Measurements from ENCODE around the gene ALCAM. TPM values are rescaled to one million over a fixed set of nuclear protein-coding genes. Genes with fewer than 3 reads are reported as not detected.

Gene ALCAM
- total and polyA plus RNA-seq, 2 donors (not counting 3 experiments of a cell fraction or from before 2014, with no cell fraction given) = 46.3 to 118 TPM

DNA sequence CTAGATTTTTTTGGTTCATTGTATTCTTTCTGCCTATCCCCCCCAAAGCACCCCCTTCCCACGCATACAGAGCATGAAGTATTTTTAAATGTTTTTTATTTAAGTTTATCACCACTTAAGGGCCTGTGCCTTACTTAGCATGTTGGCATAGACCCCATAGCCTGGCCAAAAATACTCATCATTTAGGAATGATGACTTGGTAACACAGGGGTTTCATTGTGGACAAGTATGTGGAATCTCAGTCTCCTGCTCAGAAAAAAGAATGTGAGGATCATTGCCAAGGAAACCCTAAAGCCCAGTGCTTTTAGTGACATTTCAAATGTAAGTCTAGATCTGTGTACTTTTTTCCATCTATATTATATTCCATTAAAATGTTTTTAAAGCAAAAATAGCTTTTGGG is 146.3 kb downstream of the ALCAM start:
- Histone ChIP-seq H3K4me1 (ENCODE audit: control insufficient read depth, extremely low read depth, insufficient read depth, low read length) (no peaks in the 10 kb centered on the region), H3K4me3 (replicated peaks in 1 of 3; ENCODE audit: insufficient read depth in 1 of 3, low read depth in 1 of 3, low read length in 3 of 3) (no peak overlapping the region), H3K27me3 (ENCODE audit: control insufficient read depth in 2 of 2, insufficient read depth in 2 of 2, low read length in 2 of 2) (no peaks in the 10 kb centered on the region), H3K36me3 (ENCODE audit: control insufficient read depth in 2 of 2, extremely low read depth in 1 of 2, insufficient read depth in 2 of 2, low read length in 2 of 2) (no peaks in the 10 kb centered on the region), H3K79me2 (ENCODE audit: control insufficient read depth, insufficient read depth, low read length) (peaks cover 5% of the 10 kb centered on the region), H4K20me1 (replicated peaks; ENCODE audit: control insufficient read depth, extremely low read depth, insufficient read depth, low read length) (no peaks in the 10 kb centered on the region), H2AFZ (ENCODE audit: low read depth, low read length) (no peak overlapping the region), H3K9me1 (replicated peaks; ENCODE audit: control insufficient read depth, extremely low read depth, insufficient read depth, low read length) (no peaks in the 10 kb centered on the region), H3K9ac (replicated peaks; ENCODE audit: extremely low read depth, insufficient read depth, low read length) (no peak overlapping the region), H3K9me3 (replicated peaks; ENCODE audit: control insufficient read depth, insufficient read depth, low read length) (no peaks in the 10 kb centered on the region), H3K27ac (ENCODE audit: insufficient read depth, low read depth, low read length) (no peak overlapping the region), H3K4me2 (ENCODE audit: insufficient read depth, low read length) (no peak overlapping the region)
- intact Hi-C loops (cut with micrococcal nuclease) = loop anchor here (10.0 kb wide), 1 partner anchor 428 kb away; no protein-coding TSS in a partner anchor
- ChIA-PET CTCF (no interaction called here), POLR2A (no interaction called here)
- BruUV-seq (replicated peaks) = no TSS peak
- DNase-seq (ENCODE audit: low read depth, low spot score) = no peak
- TF ChIP-seq FOS (IDR thresholded peaks at IDR 0.05; ENCODE audit: borderline replicate concordance, insufficient read depth, low read length) (no peak), POLR2AphosphoS5 (IDR thresholded peaks at IDR 0.05; ENCODE audit: insufficient read depth, low read depth, low read length) (no peak), MYC (IDR thresholded peaks at IDR 0.05; ENCODE audit: low read depth, low read length) (no peak), EZH2 (IDR thresholded peaks at IDR 0.05; ENCODE audit: borderline replicate concordance, low read depth, low read length, severe bottlenecking) (no peak), JUN (IDR thresholded peaks at IDR 0.05; ENCODE audit: borderline replicate concordance, insufficient read depth, insufficient read length, low read depth) (no peak), POLR2A (IDR thresholded peaks at IDR 0.05; ENCODE audit: low read depth, low read length) (no peak), GATA2 (IDR thresholded peaks at IDR 0.05; ENCODE audit: insufficient read depth, insufficient read length, low read depth, low read length) (no peak)
- TF ChIP-seq, protein P1, sequence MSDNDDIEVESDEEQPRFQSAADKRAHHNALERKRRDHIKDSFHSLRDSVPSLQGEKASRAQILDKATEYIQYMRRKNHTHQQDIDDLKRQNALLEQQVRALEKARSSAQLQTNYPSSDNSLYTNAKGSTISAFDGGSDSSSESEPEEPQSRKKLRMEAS (IDR thresholded peaks at IDR 0.05; ENCODE audit: insufficient read depth, insufficient read length) = no peak
- TF ChIP-seq, protein P2, sequence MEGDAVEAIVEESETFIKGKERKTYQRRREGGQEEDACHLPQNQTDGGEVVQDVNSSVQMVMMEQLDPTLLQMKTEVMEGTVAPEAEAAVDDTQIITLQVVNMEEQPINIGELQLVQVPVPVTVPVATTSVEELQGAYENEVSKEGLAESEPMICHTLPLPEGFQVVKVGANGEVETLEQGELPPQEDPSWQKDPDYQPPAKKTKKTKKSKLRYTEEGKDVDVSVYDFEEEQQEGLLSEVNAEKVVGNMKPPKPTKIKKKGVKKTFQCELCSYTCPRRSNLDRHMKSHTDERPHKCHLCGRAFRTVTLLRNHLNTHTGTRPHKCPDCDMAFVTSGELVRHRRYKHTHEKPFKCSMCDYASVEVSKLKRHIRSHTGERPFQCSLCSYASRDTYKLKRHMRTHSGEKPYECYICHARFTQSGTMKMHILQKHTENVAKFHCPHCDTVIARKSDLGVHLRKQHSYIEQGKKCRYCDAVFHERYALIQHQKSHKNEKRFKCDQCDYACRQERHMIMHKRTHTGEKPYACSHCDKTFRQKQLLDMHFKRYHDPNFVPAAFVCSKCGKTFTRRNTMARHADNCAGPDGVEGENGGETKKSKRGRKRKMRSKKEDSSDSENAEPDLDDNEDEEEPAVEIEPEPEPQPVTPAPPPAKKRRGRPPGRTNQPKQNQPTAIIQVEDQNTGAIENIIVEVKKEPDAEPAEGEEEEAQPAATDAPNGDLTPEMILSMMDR (IDR thresholded peaks at IDR 0.05; ENCODE audit: extremely low read depth in 1 of 2, insufficient read depth in 1 of 2, low read depth in 1 of 2, low read length in 2 of 2) = no peak
- no peak for FAIRE-seq
- dilution Hi-C loops (cut with MboI; ENCODE audit: extremely low pct_ligation_motif_present, low sequenced_read_pairs) = no loop called here
